Keratinocyte (primary cell): ENCODE data around the gene TRIM47. TPM values are rescaled to one million over a fixed set of nuclear protein-coding genes. Genes with fewer than 3 reads are reported as not detected.

ENCODE experiments used
- DNase-seq: peaks from one replicate; pipeline ENCODE4 v3.0.0-alpha.2; 2011; ENCODE audit warnings: low read depth, missing footprints, low spot score
- FAIRE-seq: peaks from 2 replicates; lab custom pipeline; 2011; peaks lifted over from hg19 to GRCh38; lab: Jason Lieb, UNC
- H2AFZ ChIP-seq: 2 replicates; pipeline ENCODE4 v1.6.0; 2012; ENCODE audit warnings: low read length, control low read depth, inconsistent platforms; ENCODE audit not compliant: control insufficient read depth
- H3K27ac ChIP-seq: 2 replicates; pipeline ENCODE4 v1.5.1; 2011; ENCODE audit warnings: low read length; ENCODE audit not compliant: control insufficient read depth, insufficient read depth
- H3K27me3 ChIP-seq: 3 replicates; pipeline ENCODE4 v1.6.0; 2011; ENCODE audit warnings: low read length; ENCODE audit not compliant: control insufficient read depth, insufficient read depth; ENCODE audit errors: extremely low read depth
- H3K36me3 ChIP-seq, 2 experiments: 2 replicates in 1 of 2; 3 replicates in 1 of 2; pipeline ENCODE4 v1.5.1; 2011; ENCODE audit warnings: low read length in 2 of 2, mild to moderate bottlenecking in 1 of 2; ENCODE audit not compliant: control insufficient read depth in 2 of 2, insufficient read depth in 2 of 2; ENCODE audit errors: extremely low read depth in 1 of 2
- H3K4me1 ChIP-seq: 3 replicates; pipeline ENCODE4 v1.5.1; 2011; ENCODE audit warnings: low read length; ENCODE audit not compliant: control insufficient read depth, insufficient read depth; ENCODE audit errors: extremely low read depth
- H3K4me2 ChIP-seq: 3 replicates; pipeline ENCODE4 v1.6.0; 2011; ENCODE audit warnings: low read depth, low read length; ENCODE audit not compliant: control insufficient read depth, insufficient read depth; ENCODE audit errors: extremely low read depth
- H3K4me3 ChIP-seq, 3 experiments: fragments of 200-600 bp in 1 of 3; sonication (generic) in 1 of 3; 2 replicates in 2 of 3; 3 replicates in 1 of 3; pipeline ENCODE4 v1.5.1; 2011 to 2016; ENCODE audit warnings: low read length in 3 of 3, mild to moderate bottlenecking in 3 of 3, control low read depth in 2 of 3, inconsistent platforms in 1 of 3, low read depth in 1 of 3, mixed read lengths in 1 of 3, mixed run types in 1 of 3, moderate library complexity in 1 of 3; ENCODE audit not compliant: control insufficient read depth in 2 of 3, insufficient read depth in 2 of 3; ENCODE audit errors: extremely low read depth in 1 of 3
- H3K79me2 ChIP-seq: 2 replicates; pipeline ENCODE4 v1.6.0; 2012; ENCODE audit warnings: low read length; ENCODE audit not compliant: control insufficient read depth, insufficient read depth
- H3K9ac ChIP-seq: 3 replicates; pipeline ENCODE4 v1.6.0; 2011; ENCODE audit warnings: low read length; ENCODE audit not compliant: control insufficient read depth, insufficient read depth; ENCODE audit errors: extremely low read depth
- H3K9me1 ChIP-seq: 3 replicates; pipeline ENCODE4 v1.6.0; 2011; ENCODE audit warnings: low read length; ENCODE audit not compliant: control insufficient read depth, insufficient read depth; ENCODE audit errors: extremely low read depth
- H3K9me3 ChIP-seq: 2 replicates; pipeline ENCODE4 v1.5.1; 2012; ENCODE audit warnings: low read depth, low read length; ENCODE audit not compliant: control insufficient read depth
- H4K20me1 ChIP-seq: 3 replicates; pipeline ENCODE4 v1.6.0; 2011; ENCODE audit warnings: low read length; ENCODE audit not compliant: control insufficient read depth, insufficient read depth; ENCODE audit errors: extremely low read depth
- CTCF ChIP-seq, 3 experiments: IDR thresholded peaks in 1 of 3; conservative IDR thresholded peaks in 1 of 3; optimal IDR thresholded peaks in 1 of 3; 2 replicates in 2 of 3; 3 replicates in 1 of 3; pipeline versions ENCODE3 to v1.5.1; 2011; ENCODE audit warnings: low read length in 3 of 3, mild to moderate bottlenecking in 3 of 3, moderate library complexity in 2 of 3, control low read depth in 1 of 3, inconsistent platforms in 1 of 3; ENCODE audit not compliant: insufficient read depth in 2 of 3; ENCODE audit errors: extremely low read depth in 1 of 3
- EZH2 ChIP-seq: IDR thresholded peaks from one replicate; pipeline ENCODE4 v1.6.1; 2012; ENCODE audit warnings: inconsistent platforms, mild to moderate bottlenecking, low read length, moderate library complexity
- dilution Hi-C: fragments of 300-500 bp; cut with MboI; formaldehyde crosslinking; loops from one replicate; pipeline ENCODE4 v1.7.0; 2020; ENCODE audit warnings: low sequenced_read_pairs; ENCODE audit not compliant: extremely low pct_ligation_motif_present
- polyA plus RNA-seq, 5 experiments: library from polyadenylated mRNA; depleted of rRNA in 3 of 5; stranded (reverse) in 3 of 5; stranded (forward) in 1 of 5; unstranded in 1 of 5; fragments of >200 nt; gene quantifications; 1 replicate in 1 of 5; 2 replicates in 3 of 5; 3 replicates in 1 of 5; pipeline versions ENCODE4 v1.2.1 to v1.2.3, GENCODE V29; 2011 to 2012; ENCODE audit warnings: missing spikeins in 2 of 5, low read depth in 1 of 5, low replicate concordance in 1 of 5

Gene TRIM47
- polyA plus RNA-seq, 1 donor (not counting 4 experiments of a cell fraction or from before 2014, with no cell fraction given), result 9.4 TPM

- no peaks in the 10 kb centered on the region for H3K9me1 ChIP-seq
- peak overlapping the region; percentile 86 for H3K27ac ChIP-seq
- H3K79me2 ChIP-seq, result no peaks in the 10 kb centered on the region
- H3K4me1 ChIP-seq, result peaks cover 41% of the 10 kb centered on the region
- dilution Hi-C loops, result no loop called here
- peak overlapping the region; percentile 74 for H3K4me2 ChIP-seq
- DNase-seq (no peak), FAIRE-seq (peak; percentile 44)
- peak overlapping the region; percentile 83 for H3K9ac ChIP-seq
- H3K4me3 ChIP-seq, result peak overlapping the region in 1 of 3 experiments; percentile 24
- peak overlapping the region; percentile 6 for H2AFZ ChIP-seq
- no peak for TF ChIP-seq CTCF (optimal IDR thresholded peaks at IDR 0.05 in 1 of 3, IDR thresholded peaks at IDR 0.05 in 1 of 3, conservative IDR thresholded peaks at IDR 0.05 in 1 of 3; ENCODE audit: extremely low read depth in 1 of 3, insufficient read depth in 2 of 3, low read length in 3 of 3)
- TF ChIP-seq EZH2, result no peak
- H3K36me3 ChIP-seq, result no peaks in the 10 kb centered on the region
- H3K27me3 ChIP-seq, result no peaks in the 10 kb centered on the region
- no peaks in the 10 kb centered on the region for H4K20me1 ChIP-seq
- H3K9me3 ChIP-seq, result no peaks in the 10 kb centered on the region
These were observed 2.5 kb downstream of the TRIM47 start for GRCh38 chr17:75875940-75876189.

GRCh38 chr17:75875182-75875939, 3.0 kb downstream of the TRIM47 start:
- H3K9me3 ChIP-seq, result no peaks in the 10 kb centered on the region
- no peak for DNase-seq
- no peak for FAIRE-seq
- H3K36me3 ChIP-seq, result no peaks in the 10 kb centered on the region
- no peak overlapping the region for H2AFZ ChIP-seq
- peaks cover 41% of the 10 kb centered on the region for H3K4me1 ChIP-seq
- H3K9ac ChIP-seq, result peak overlapping the region; percentile 83
- TF ChIP-seq CTCF (optimal IDR thresholded peaks at IDR 0.05 in 1 of 3, IDR thresholded peaks at IDR 0.05 in 1 of 3, conservative IDR thresholded peaks at IDR 0.05 in 1 of 3; ENCODE audit: extremely low read depth in 1 of 3, insufficient read depth in 2 of 3, low read length in 3 of 3) (no peak), EZH2 (no peak)
- no peaks in the 10 kb centered on the region for H3K79me2 ChIP-seq
- H3K4me2 ChIP-seq, result peak overlapping the region; percentile 74
- no peaks in the 10 kb centered on the region for H4K20me1 ChIP-seq
- dilution Hi-C loops, result no loop called here
- H3K27ac ChIP-seq, result peak overlapping the region; percentile 86
- H3K27me3 ChIP-seq, result no peaks in the 10 kb centered on the region
- peak overlapping the region in 1 of 3 experiments; percentile 24 for H3K4me3 ChIP-seq
- H3K9me1 ChIP-seq, result no peaks in the 10 kb centered on the region
